Stomach (tissue), 9 donors: ENCODE measurements around the gene IL24. TPM values are rescaled to one million over a fixed set of nuclear protein-coding genes. Genes with fewer than 3 reads are reported as not detected.

Experiments
- DNase-seq, 2 donors: peaks; one replicate each; pipeline versions ENCODE4 v3.0.0 to v3.0.0-alpha.2; 2013 to 2019
- H3K27ac ChIP-seq, 5 donors: fragments of 200-600 bp in 4 of 5; sonication (generic) in 4 of 5; one replicate each; pipeline ENCODE4 v1.5.1; 2013 to 2019; ENCODE audit warnings: mild to moderate bottlenecking in 1 of 5, moderate library complexity in 1 of 5
- H3K27me3 ChIP-seq, 3 donors: fragments of 200-600 bp; sonication (generic); one replicate each; pipeline ENCODE4 v1.5.1; 2017 to 2019; ENCODE audit warnings: mixed run types in 1 of 3
- H3K36me3 ChIP-seq, 4 donors: fragments of 200-600 bp; sonication (generic); 1 replicate in 3 of 4; 2 replicates in 1 of 4; pipeline ENCODE4 v1.5.1; 2016 to 2019
- H3K4me1 ChIP-seq, 4 donors: fragments of 200-600 bp; sonication (generic); one replicate each; pipeline ENCODE4 v1.5.1; 2016 to 2019
- H3K4me3 ChIP-seq, 4 donors: fragments of 200-600 bp; sonication (generic) in 3 of 4; one replicate each; pipeline ENCODE4 v1.5.1; 2016 to 2019; ENCODE audit warnings: mild to moderate bottlenecking in 1 of 4
- H3K9me3 ChIP-seq, 4 donors: fragments of 200-600 bp; sonication (generic); one replicate each; pipeline ENCODE4 v1.5.1; 2016 to 2019
- EP300 ChIP-seq: sonication (generic); formaldehyde crosslinking; IDR thresholded peaks from one replicate; pipeline ENCODE4 v1.6.1; 2017; ENCODE audit warnings: antibody characterized with exemption
- POLR2A ChIP-seq, 4 donors: fragments of 450-650 bp; IDR thresholded peaks; one replicate each; pipeline ENCODE4 v1.6.1; 2016; ENCODE audit warnings: antibody characterized with exemption in 4 of 4, control low read depth in 2 of 4, mild to moderate bottlenecking in 1 of 4, moderate library complexity in 1 of 4
- POLR2AphosphoS5 ChIP-seq, 3 donors: sonication (generic); formaldehyde crosslinking; IDR thresholded peaks; one replicate each; pipeline ENCODE4 v1.6.1; 2016; ENCODE audit warnings: antibody characterized with exemption in 3 of 3
- WGBS, 5 donors: extraction: QIAGEN DNeasy Blood & Tissue Kit in 3 of 5; methylation state at CpG; one replicate each; pipeline versions ENCODE4 v1.1.5 to v1.1.7; 2013 to 2018; 5-methylcytosine and 5-hydroxymethylcytosine counted together
- intact Hi-C: fragments of 100-400 bp; cut with DNase I; formaldehyde crosslinking; loops from one replicate; pipeline ENCODE4 v1.15.1; 2023; ENCODE audit warnings: low total_unique reads
- polyA plus RNA-seq, 3 donors: library from polyadenylated mRNA; stranded (reverse); fragments of 200-250 nt; gene quantifications; one replicate each; pipeline ENCODE4 v1.2.3, GENCODE V29; 2013
- total RNA-seq, 5 donors: library from RNA; depleted of rRNA; stranded (reverse); fragments of >200 nt; gene quantifications; one replicate each; pipeline versions ENCODE4 v1.1.0 to v1.2.3, GENCODE V29; 2014 to 2016
- TF ChIP-seq, protein P1 (sequence below), 7 experiments: fragments of 450-650 bp in 4 of 7; fragments of 200-600 bp in 3 of 7; sonication (generic) in 3 of 7; IDR thresholded peaks; one replicate each; pipeline ENCODE4 v1.5.1; 2016 to 2019; ENCODE audit warnings: antibody characterized with exemption in 7 of 7, control low read depth in 2 of 7, mild to moderate bottlenecking in 1 of 7
- donor health status: healthy with polysubstance abuse.
- donor health status: Bipolar disorder and iron deficiency.
- donor health status: healthy.

The IL24 gene
- total and polyA plus RNA-seq, 8 donors = 1.00 TPM; not detected in 7

GRCh38 chr1:206909161-206909882 lies 12.1 kb downstream of the IL24 start:
- Histone ChIP-seq H3K27me3 (peaks cover 0 to 39% (median 10%) of the 10 kb centered on the region in 3 donors), H3K4me3 (peak overlapping the region; percentile 46 to 63 (median 52)), H3K4me1 (peaks cover 14 to 37% (median 22%) of the 10 kb centered on the region in 4 donors), H3K27ac (peak overlapping the region; percentile 69 to 86 (median 72)), H3K36me3 (no peaks in the 10 kb centered on the region), H3K9me3 (no peaks in the 10 kb centered on the region)
- DNase-seq = peak; percentile 94 to 96
- TF ChIP-seq POLR2AphosphoS5 (IDR thresholded peaks at IDR 0.05) (peak; percentile 6 to 70 (median 33)), POLR2A (IDR thresholded peaks at IDR 0.05) (no peak), EP300 (no peak)
- TF ChIP-seq, protein P1, sequence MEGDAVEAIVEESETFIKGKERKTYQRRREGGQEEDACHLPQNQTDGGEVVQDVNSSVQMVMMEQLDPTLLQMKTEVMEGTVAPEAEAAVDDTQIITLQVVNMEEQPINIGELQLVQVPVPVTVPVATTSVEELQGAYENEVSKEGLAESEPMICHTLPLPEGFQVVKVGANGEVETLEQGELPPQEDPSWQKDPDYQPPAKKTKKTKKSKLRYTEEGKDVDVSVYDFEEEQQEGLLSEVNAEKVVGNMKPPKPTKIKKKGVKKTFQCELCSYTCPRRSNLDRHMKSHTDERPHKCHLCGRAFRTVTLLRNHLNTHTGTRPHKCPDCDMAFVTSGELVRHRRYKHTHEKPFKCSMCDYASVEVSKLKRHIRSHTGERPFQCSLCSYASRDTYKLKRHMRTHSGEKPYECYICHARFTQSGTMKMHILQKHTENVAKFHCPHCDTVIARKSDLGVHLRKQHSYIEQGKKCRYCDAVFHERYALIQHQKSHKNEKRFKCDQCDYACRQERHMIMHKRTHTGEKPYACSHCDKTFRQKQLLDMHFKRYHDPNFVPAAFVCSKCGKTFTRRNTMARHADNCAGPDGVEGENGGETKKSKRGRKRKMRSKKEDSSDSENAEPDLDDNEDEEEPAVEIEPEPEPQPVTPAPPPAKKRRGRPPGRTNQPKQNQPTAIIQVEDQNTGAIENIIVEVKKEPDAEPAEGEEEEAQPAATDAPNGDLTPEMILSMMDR (IDR thresholded peaks at IDR 0.05) = peak in 1 of 7 experiments; percentile 8
- 0 to 3% (median 2%) methylated on average over 23 to 69 of the region's 69 CpGs for WGBS, 5 donors
- intact Hi-C loops = loop anchor here (10.0 kb wide), 1 partner anchor 175 kb away; no protein-coding TSS in a partner anchor

DNA sequence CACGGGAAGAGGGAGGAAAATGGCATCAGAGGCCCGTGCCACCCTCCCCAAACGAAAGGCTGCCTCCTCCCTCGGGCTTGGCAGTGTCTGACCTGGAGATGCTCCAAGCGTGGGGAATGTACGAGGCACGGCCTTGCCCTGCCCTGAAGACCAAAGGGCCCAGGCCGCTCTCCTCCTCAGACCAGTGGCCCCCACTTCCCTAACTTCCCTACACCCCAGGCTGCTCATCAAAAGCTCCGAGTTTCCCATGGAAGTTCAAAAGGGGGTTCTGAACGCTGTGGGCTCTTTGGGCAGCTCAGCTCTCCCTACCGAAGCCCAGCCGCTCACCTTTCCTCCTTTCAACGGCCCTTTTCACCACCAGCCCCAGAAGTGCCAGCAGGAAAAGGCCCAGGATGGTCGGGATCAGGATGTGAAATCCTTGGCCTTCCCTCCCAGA lies 12.7 kb downstream of the IL24 start:
- H3K36me3 ChIP-seq = no peaks in the 10 kb centered on the region
- no peaks in the 10 kb centered on the region for H3K9me3 ChIP-seq
- H3K27ac ChIP-seq = peak overlapping the region; percentile 69 to 86 (median 72)
- H3K4me1 ChIP-seq = peaks cover 14 to 37% (median 22%) of the 10 kb centered on the region in 4 donors
- 23 to 48% (median 25%) methylated on average over 9 to 14 of the region's 14 CpGs for WGBS, 5 donors
- intact Hi-C loops = loop anchor here (10.0 kb wide), 2 partner anchors 175 to 275 kb away; partner anchors contain the start of gene DYRK3
- H3K27me3 ChIP-seq = peaks cover 0 to 39% (median 10%) of the 10 kb centered on the region in 3 donors
- DNase-seq = no peak
- no peak for TF ChIP-seq EP300
- no peak for TF ChIP-seq POLR2AphosphoS5 (IDR thresholded peaks at IDR 0.05)
- TF ChIP-seq, protein P1 (IDR thresholded peaks at IDR 0.05) = no peak
- TF ChIP-seq POLR2A (IDR thresholded peaks at IDR 0.05) = no peak
- peak overlapping the region; percentile 46 to 63 (median 52) for H3K4me3 ChIP-seq

GRCh38 chr1:206911064-206911663 lies 13.9 kb downstream of the IL24 start:
- TF ChIP-seq POLR2AphosphoS5 (IDR thresholded peaks at IDR 0.05) (peak in 1 of 3 donors; percentile 28), EP300 (no peak), POLR2A (IDR thresholded peaks at IDR 0.05) (no peak)
- TF ChIP-seq, protein P1 (IDR thresholded peaks at IDR 0.05) = peak in 5 of 7 experiments; percentile 82 to 93 (median 91)
- no peaks in the 10 kb centered on the region for H3K36me3 ChIP-seq
- intact Hi-C loops = loop anchor here (10.0 kb wide), 1 partner anchor 276 kb away; the partner anchor contains the start of gene DYRK3
- DNase-seq = peak in 1 of 2 donors; percentile 82
- 0 to 3% (median 0%) methylated on average over 1 of the region's 1 CpG for WGBS, 5 donors
- H3K4me3 ChIP-seq = no peak overlapping the region
- peaks cover 0 to 39% (median 10%) of the 10 kb centered on the region in 3 donors for H3K27me3 ChIP-seq
- H3K4me1 ChIP-seq = peaks cover 14 to 37% (median 22%) of the 10 kb centered on the region in 4 donors
- H3K27ac ChIP-seq = no peak overlapping the region
- no peaks in the 10 kb centered on the region for H3K9me3 ChIP-seq

DNA sequence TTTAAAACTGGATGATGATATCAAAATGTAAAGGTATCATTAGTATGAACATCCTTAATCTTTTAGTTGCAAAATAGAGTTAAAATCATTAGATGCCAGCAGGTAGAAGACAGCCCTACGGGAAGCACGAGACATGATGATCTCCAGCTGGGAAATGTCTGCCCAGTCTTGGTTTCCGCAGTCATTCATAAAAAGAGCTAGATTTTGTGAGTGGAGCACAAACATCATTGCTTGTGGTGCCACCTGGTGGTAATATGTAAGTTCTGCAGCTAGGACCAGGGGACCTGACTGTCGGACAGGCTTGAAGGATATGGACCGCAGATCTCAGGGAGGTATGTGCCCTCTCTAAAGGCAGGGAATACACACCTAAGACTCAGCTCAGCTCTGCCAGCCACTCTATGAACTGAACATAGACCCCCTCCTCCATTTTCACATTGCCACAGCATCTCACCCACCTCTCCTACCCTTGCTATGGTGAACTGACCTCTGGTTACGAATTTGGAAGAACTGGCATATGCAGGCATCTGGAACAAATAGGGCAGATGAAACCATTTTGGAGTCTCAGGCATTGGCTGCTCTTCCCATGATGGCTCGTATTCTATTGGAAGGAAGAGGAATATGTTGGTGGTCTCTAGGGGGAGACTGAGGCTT lies 15.3 kb downstream of the IL24 start:
- Histone ChIP-seq H3K27ac (no peak overlapping the region), H3K4me3 (no peak overlapping the region), H3K27me3 (peaks cover 0 to 39% (median 10%) of the 10 kb centered on the region in 3 donors), H3K9me3 (no peaks in the 10 kb centered on the region), H3K36me3 (no peaks in the 10 kb centered on the region), H3K4me1 (peaks cover 14 to 37% (median 22%) of the 10 kb centered on the region in 4 donors)
- intact Hi-C loops = loop anchor here (10.0 kb wide), 1 partner anchor 278 kb away; the partner anchor contains the start of gene DYRK3
- TF ChIP-seq POLR2AphosphoS5 (IDR thresholded peaks at IDR 0.05) (peak in 2 of 3 donors; percentile 41 to 67), POLR2A (IDR thresholded peaks at IDR 0.05) (no peak), EP300 (no peak)
- TF ChIP-seq, protein P1 (IDR thresholded peaks at IDR 0.05) = peak in 6 of 7 experiments; percentile 14 to 91 (median 86)
- WGBS, 5 donors = 19 to 26% (median 24%) methylated on average over 7 of the region's 7 CpGs
- DNase-seq = peak; percentile 75 to 93
